ENCODE measurements around the gene TAS2R41. TPM values are rescaled to one million over a fixed set of nuclear protein-coding genes. Genes with fewer than 3 reads are reported as not detected.

Gene TAS2R41
- total RNA-seq, 2 donors from 2014 or later, result 0.59 TPM; not detected in 1

DNA sequence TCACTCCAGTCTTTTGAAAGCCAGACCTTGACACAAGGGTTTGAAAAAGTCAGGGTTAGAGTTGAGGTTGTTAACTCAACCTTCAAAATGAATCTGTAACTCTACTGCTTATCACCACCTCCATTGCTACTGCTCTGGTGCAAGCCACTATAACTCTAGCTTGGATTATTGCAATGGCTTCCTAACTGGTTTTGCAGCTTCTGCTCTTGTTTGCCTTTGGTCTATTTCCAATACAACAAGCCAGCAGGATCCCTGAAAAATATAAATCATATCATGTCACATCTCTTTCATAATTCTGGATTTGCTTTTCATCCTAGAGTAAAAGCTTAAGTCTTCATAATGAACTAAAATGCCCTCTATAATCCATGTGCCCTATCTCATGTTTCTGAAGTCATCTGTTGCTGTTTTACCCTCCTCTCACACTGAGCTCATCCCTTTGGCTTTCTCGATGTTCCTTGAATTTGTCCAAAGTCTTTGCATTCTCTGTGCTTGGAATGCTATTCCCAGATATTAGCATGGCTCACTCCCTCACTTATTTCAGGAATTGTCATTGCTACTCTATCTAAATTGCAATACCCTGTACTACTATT, 23.5 kb upstream of the TAS2R41 start:
- Mint-ChIP-seq H3K36me3 (ENCODE audit: low read depth) (no peaks in the 10 kb centered on the region), H3K4me3 (no peak overlapping the region), H3K9me3 (no peaks in the 10 kb centered on the region), H3K4me1 (no peaks in the 10 kb centered on the region), H3K27ac (no peak overlapping the region), H3K27me3 (ENCODE audit: insufficient read depth) (no peaks in the 10 kb centered on the region)
- H3K9ac ChIP-seq (ENCODE audit: extremely low read depth, low read length, poor library complexity, severe bottlenecking), result no peak overlapping the region
- H3K27me3 ChIP-seq (ENCODE audit: control insufficient read depth, insufficient read depth, low read length, poor library complexity, severe bottlenecking), result no peaks in the 10 kb centered on the region
- TF ChIP-seq, protein P1, sequence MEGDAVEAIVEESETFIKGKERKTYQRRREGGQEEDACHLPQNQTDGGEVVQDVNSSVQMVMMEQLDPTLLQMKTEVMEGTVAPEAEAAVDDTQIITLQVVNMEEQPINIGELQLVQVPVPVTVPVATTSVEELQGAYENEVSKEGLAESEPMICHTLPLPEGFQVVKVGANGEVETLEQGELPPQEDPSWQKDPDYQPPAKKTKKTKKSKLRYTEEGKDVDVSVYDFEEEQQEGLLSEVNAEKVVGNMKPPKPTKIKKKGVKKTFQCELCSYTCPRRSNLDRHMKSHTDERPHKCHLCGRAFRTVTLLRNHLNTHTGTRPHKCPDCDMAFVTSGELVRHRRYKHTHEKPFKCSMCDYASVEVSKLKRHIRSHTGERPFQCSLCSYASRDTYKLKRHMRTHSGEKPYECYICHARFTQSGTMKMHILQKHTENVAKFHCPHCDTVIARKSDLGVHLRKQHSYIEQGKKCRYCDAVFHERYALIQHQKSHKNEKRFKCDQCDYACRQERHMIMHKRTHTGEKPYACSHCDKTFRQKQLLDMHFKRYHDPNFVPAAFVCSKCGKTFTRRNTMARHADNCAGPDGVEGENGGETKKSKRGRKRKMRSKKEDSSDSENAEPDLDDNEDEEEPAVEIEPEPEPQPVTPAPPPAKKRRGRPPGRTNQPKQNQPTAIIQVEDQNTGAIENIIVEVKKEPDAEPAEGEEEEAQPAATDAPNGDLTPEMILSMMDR (conservative IDR thresholded peaks at IDR 0.05), result no peak
- 87 to 90% methylated on average over 1 of the region's 1 CpG for WGBS, 2 experiments (ENCODE audit: insufficient coverage in 1 of 2, insufficient read length in 1 of 2)
- no peak for DNase-seq
- H3K27ac ChIP-seq (ENCODE audit: low read depth, low read length), result peak overlapping the region; percentile 4
- H3K4me3 ChIP-seq (ENCODE audit: low read length), result no peak overlapping the region
- H3K4me1 ChIP-seq (ENCODE audit: control insufficient read depth, insufficient read depth, low read length), result no peaks in the 10 kb centered on the region
- H3K36me3 ChIP-seq (ENCODE audit: control insufficient read depth, insufficient read depth, low read length), result no peaks in the 10 kb centered on the region
- H3K9me3 ChIP-seq (ENCODE audit: control insufficient read depth, low read length), result no peaks in the 10 kb centered on the region

DNA sequence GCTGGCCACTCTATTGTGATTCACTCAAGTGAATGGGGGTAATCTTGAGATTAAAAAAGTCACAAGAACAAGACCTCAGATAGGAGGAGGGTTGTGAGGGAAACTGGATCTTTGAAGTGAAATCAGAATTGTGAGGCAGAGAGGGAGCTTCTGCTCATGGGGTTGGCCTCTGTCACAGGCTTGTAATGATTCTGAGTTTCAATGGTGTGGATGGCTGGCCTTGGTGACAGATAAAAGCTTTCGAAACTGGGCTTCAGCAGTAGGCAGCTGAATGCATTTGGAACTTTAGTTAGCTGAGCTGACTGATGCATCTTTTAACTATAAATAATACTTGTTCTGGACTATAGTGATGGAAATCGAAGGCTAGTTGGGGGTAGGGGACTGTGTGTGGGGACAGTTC, 22.2 kb upstream of the TAS2R41 start:
- 89 to 100% methylated on average over 1 of the region's 2 CpGs for WGBS, 2 experiments (ENCODE audit: insufficient coverage in 1 of 2, insufficient read length in 1 of 2)
- H3K4me1 ChIP-seq (ENCODE audit: control insufficient read depth, insufficient read depth, low read length), result no peaks in the 10 kb centered on the region
- TF ChIP-seq, protein P1 (conservative IDR thresholded peaks at IDR 0.05), result no peak
- H3K9me3 Mint-ChIP-seq, result peaks cover 1% of the 10 kb centered on the region
- no peak overlapping the region for H3K27ac ChIP-seq (ENCODE audit: low read depth, low read length)
- H3K9me3 ChIP-seq (ENCODE audit: control insufficient read depth, low read length), result no peaks in the 10 kb centered on the region
- H3K4me3 Mint-ChIP-seq, result no peak overlapping the region
- H3K4me3 ChIP-seq (ENCODE audit: low read length), result no peak overlapping the region
- no peaks in the 10 kb centered on the region for H3K36me3 ChIP-seq (ENCODE audit: control insufficient read depth, insufficient read depth, low read length)
- no peaks in the 10 kb centered on the region for H3K4me1 Mint-ChIP-seq
- no peak for DNase-seq
- H3K27me3 ChIP-seq (ENCODE audit: control insufficient read depth, insufficient read depth, low read length, poor library complexity, severe bottlenecking), result no peaks in the 10 kb centered on the region
- no peaks in the 10 kb centered on the region for H3K27me3 Mint-ChIP-seq (ENCODE audit: insufficient read depth)
- no peak overlapping the region for H3K9ac ChIP-seq (ENCODE audit: extremely low read depth, low read length, poor library complexity, severe bottlenecking)
- H3K36me3 Mint-ChIP-seq (ENCODE audit: low read depth), result no peaks in the 10 kb centered on the region
- no peak overlapping the region for H3K27ac Mint-ChIP-seq

DNA sequence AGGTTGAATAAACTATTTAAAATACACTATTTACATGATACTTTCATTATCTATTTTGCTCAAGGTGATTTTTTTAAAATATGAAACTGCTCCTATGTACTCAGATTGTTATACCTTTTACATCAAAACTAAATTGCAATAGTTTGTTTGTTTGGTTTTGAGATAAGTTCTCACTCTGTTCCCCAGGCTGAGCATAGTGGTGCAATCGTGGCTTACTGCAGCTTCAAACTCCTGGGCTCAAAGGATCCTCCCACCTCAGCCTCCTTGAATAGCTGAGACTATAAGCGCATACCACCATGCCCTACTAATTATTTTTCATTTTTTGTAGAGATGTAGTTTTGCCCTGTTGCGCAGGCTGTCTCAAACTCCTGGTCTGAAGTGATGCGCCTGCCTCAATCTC, 21.7 kb upstream of the TAS2R41 start:
- 96 to 100% methylated on average over 2 to 4 of the region's 4 CpGs for WGBS, 2 experiments (ENCODE audit: insufficient coverage in 1 of 2, insufficient read length in 1 of 2)
- H3K4me3 ChIP-seq (ENCODE audit: low read length), result no peak overlapping the region
- no peaks in the 10 kb centered on the region for H3K4me1 ChIP-seq (ENCODE audit: control insufficient read depth, insufficient read depth, low read length)
- H3K27me3 ChIP-seq (ENCODE audit: control insufficient read depth, insufficient read depth, low read length, poor library complexity, severe bottlenecking), result no peaks in the 10 kb centered on the region
- TF ChIP-seq, protein P1 (conservative IDR thresholded peaks at IDR 0.05), result no peak
- H3K9me3 ChIP-seq (ENCODE audit: control insufficient read depth, low read length), result no peaks in the 10 kb centered on the region
- no peak for DNase-seq
- no peak overlapping the region for H3K27ac ChIP-seq (ENCODE audit: low read depth, low read length)
- no peak overlapping the region for H3K27ac Mint-ChIP-seq
- no peak overlapping the region for H3K4me3 Mint-ChIP-seq
- H3K4me1 Mint-ChIP-seq, result no peaks in the 10 kb centered on the region
- no peaks in the 10 kb centered on the region for H3K36me3 Mint-ChIP-seq (ENCODE audit: low read depth)
- peaks cover 5% of the 10 kb centered on the region for H3K9me3 Mint-ChIP-seq
- no peaks in the 10 kb centered on the region for H3K27me3 Mint-ChIP-seq (ENCODE audit: insufficient read depth)
- H3K36me3 ChIP-seq (ENCODE audit: control insufficient read depth, insufficient read depth, low read length), result no peaks in the 10 kb centered on the region
- no peak overlapping the region for H3K9ac ChIP-seq (ENCODE audit: extremely low read depth, low read length, poor library complexity, severe bottlenecking)

All from endodermal cell (in vitro differentiated cells).